ENCODE data around the gene ZNF143.

DNA sequence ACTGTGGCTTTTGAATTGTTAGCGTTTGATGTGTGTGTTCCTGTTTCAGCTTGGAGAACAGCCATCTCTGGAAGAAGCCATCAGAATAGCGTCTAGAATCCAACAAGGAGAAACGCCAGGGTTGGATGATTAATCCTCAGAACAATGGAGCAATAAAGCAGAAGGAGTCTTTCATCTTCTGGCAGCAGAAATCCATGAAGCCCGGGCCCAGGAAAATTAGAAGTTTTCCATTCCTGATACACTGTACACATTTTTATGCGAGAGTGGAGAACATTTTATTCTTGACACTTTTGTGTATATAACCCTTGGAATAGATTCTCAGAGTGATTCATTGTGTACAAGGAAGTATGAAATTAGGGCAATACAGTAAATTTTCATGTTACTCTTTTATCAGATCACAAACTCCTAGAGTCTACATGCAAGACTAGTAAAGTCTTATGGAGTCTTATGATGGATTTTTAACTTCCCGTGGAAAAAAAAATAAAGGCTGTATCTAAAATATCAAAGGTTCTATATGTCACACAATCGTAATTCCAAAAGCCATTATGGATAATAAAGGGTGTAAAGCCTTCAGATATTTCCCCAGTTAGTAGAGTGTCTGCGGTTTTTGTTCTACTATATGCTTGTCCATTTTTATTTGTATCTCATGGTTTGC lies 66.8 kb downstream of the ZNF143 start:
- TF ChIP-seq, protein P1, sequence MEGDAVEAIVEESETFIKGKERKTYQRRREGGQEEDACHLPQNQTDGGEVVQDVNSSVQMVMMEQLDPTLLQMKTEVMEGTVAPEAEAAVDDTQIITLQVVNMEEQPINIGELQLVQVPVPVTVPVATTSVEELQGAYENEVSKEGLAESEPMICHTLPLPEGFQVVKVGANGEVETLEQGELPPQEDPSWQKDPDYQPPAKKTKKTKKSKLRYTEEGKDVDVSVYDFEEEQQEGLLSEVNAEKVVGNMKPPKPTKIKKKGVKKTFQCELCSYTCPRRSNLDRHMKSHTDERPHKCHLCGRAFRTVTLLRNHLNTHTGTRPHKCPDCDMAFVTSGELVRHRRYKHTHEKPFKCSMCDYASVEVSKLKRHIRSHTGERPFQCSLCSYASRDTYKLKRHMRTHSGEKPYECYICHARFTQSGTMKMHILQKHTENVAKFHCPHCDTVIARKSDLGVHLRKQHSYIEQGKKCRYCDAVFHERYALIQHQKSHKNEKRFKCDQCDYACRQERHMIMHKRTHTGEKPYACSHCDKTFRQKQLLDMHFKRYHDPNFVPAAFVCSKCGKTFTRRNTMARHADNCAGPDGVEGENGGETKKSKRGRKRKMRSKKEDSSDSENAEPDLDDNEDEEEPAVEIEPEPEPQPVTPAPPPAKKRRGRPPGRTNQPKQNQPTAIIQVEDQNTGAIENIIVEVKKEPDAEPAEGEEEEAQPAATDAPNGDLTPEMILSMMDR (IDR thresholded peaks at IDR 0.05; ENCODE audit: low read length), result no peak
- TF ChIP-seq EZH2phosphoT487 (IDR thresholded peaks at IDR 0.05; ENCODE audit: low read length) (no peak), EZH2 (optimal IDR thresholded peaks at IDR 0.05; ENCODE audit: low read depth, low read length) (no peak)
